GM12892 (cell line): ENCODE data around the gene GRID1.

ENCODE experiments used
- DNase-seq: peaks from one replicate; pipeline ENCODE4 v3.0.0; 2011; ENCODE audit not compliant: insufficient read length
- FAIRE-seq: peaks from 2 replicates; lab custom pipeline; 2011; peaks lifted over from hg19 to GRCh38; lab: Jason Lieb, UNC
- POLR2A ChIP-seq: IDR thresholded peaks from 2 replicates; pipeline ENCODE4 v1.6.1; 2011; ENCODE audit warnings: low read depth, low read length, control low read depth
- POLR2AphosphoS5 ChIP-seq: IDR thresholded peaks from 2 replicates; pipeline ENCODE4 v1.6.1; 2011; ENCODE audit warnings: low read depth, low read length, control low read depth
- TAF1 ChIP-seq: IDR thresholded peaks from 2 replicates; pipeline ENCODE4 v1.6.1; 2011; ENCODE audit warnings: low read depth, mild to moderate bottlenecking, control low read depth, low read length, borderline replicate concordance

The GRID1 gene

DNA sequence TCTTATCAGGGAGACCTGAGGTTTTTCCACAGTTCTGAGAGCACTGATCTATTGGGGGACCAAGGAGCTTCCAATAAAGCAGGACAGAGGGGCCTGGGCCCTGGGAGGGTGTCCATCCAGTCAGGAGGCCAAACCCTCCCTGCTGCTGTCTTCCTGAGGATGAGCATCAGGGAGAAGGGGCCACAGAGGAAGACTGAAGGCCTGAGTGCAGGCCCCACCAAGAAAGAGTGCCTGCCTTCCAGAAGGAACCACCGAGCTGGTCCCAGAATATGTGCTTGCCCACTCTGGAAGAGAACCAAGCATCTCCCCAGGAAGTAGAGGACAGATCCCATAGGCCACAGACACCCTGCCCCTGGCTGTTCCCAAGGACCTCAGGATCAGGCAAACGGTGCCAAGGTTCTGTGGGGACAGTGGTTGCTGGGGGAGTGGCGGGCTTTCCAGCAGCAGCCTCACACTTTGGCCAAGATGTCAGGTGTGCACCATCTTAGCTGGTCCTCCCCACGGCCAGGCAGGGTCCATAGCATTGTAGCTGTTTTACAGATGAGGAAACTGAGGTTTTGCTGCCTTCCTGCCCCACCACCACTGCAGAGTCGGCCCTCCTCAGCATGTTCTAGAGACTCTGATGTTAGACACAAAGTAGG lies 199.4 kb downstream of the GRID1 start:
- no peak for TF ChIP-seq POLR2A
- TF ChIP-seq POLR2AphosphoS5: no peak
- DNase-seq: no peak
- FAIRE-seq: no peak

DNA sequence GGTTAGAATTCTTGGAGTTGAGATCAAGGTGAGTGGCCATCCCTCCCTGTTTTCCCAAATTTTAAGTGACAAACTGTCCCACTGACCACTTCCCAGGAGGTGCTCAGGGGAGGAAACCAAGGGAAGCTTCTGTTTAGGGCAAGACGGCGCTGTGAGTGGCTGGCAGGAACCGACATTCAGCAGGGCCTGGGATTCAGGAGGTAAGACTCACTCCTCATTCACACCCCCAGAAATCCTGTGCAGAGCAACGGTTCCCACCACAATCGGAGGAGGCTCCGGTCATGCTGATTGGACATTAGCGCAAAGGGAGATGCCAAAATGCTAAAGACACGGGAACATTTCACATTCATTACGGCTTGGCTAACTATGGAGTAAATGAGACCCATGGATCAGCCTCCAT lies 200.9 kb downstream of the GRID1 start:
- DNase-seq: no peak
- TF ChIP-seq POLR2AphosphoS5 (no peak), TAF1 (no peak), POLR2A (no peak)
- FAIRE-seq: no peak

DNA sequence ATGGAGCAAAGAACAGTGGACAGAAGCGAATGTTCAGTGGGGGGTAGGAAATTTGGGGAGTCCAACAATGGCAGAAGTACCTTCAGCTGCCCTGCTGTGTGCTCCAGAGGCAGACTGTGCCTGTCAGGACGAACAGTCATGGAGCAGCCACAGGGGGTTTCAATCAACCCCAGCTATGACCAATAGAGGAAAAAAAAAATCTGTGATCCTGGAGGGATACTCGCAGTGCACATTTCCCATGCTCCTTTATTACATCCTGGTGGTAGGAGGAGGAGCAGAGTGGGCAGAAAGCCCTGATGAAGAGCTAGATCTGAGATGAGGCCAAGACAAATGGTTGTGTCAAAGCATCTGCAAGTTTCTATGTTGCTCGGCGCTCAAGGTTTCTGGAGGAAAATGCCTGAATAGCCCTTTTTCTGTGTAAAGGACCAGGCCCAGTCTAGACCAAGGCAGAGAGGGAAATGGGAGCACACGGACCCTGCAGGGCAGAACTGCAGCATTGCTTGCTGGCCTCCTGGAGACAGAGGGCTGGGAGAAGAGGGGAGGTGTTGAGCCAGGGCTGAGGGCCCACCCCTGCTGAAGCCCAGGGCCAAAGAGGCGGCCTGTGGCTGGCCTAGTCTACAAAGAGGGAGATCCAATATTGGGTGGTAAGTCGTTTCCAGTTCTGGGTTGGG lies 201.5 kb downstream of the GRID1 start:
- DNase-seq (no peak), FAIRE-seq (no peak)
- TF ChIP-seq POLR2AphosphoS5: no peak
- no peak for TF ChIP-seq POLR2A
- no peak for TF ChIP-seq TAF1

GRCh38 chr10:86164174-86164774 lies 202.3 kb downstream of the GRID1 start:
- TF ChIP-seq POLR2AphosphoS5: no peak
- no peak for TF ChIP-seq POLR2A
- TF ChIP-seq TAF1: no peak
- FAIRE-seq (no peak), DNase-seq (no peak)

- TF ChIP-seq POLR2A (no peak), POLR2AphosphoS5 (no peak), TAF1 (no peak)
- FAIRE-seq (no peak), DNase-seq (no peak)
Observed at GRCh38 chr10:86163522-86164173, 202.9 kb downstream of the GRID1 start.

GRCh38 chr10:86162696-86163400 lies 203.7 kb downstream of the GRID1 start:
- no peak for TF ChIP-seq TAF1
- TF ChIP-seq POLR2A: no peak
- TF ChIP-seq POLR2AphosphoS5: no peak
- DNase-seq: no peak
- no peak for FAIRE-seq

GRCh38 chr10:86162036-86162435 lies 204.6 kb downstream of the GRID1 start:
- no peak for FAIRE-seq
- DNase-seq: no peak
- TF ChIP-seq TAF1 (no peak), POLR2A (no peak), POLR2AphosphoS5 (no peak)

DNA sequence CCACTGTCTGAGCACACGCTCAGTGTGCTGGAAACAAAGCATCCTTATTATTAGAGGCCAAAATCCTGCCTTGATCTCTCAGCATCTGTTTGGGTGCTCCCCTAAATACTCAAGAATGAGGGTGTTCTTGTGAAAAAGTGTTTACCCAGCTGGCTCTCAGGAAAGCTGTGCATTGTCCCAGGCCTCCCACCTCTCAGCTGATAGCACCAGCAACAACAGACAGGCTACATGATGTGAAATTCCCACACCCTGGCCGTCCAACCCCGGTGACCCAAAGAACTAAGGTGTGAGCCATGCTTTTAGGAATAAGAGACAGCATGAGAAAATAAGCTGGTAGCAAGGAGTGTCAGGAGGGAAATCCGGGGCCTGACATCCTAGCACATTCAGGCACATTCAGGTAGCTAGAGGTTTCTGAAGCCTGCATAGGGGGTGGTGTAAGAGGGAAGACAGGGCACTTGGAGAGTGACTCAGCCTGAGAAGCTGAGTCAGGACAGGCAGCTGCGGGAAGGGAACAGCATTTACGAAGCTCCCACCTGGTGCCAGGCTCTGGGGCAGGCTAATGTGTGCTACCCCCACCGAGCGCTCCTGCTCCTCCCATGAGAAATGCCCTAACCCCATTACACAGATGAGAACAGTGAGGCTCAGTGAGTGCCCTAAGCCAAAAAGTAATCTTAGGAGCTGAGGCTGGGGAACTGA lies 205.6 kb downstream of the GRID1 start:
- no peak for DNase-seq
- FAIRE-seq: no peak
- TF ChIP-seq POLR2A (no peak), POLR2AphosphoS5 (no peak), TAF1 (no peak)

DNA sequence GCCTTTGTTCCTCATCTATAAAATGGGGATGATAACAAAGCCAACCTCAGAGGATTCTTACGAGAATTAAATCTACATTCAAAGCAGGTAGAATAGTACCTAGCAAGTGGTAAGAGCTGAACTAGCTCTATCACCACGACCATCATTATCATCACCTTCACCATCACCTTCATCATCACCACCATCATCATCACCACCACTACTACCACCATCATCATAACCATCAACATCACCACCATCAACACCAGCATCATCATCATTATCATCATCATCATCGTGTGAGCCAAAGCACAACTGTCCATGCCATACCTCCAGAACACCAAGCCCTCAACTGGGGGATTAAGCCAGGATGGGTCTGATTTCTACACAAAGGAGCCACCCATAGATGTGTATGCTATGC lies 206.8 kb downstream of the GRID1 start:
- FAIRE-seq (no peak), DNase-seq (no peak)
- TF ChIP-seq POLR2A (no peak), TAF1 (no peak), POLR2AphosphoS5 (no peak)

- DNase-seq: no peak
- TF ChIP-seq POLR2A: no peak
- no peak for TF ChIP-seq POLR2AphosphoS5
- no peak for TF ChIP-seq TAF1
- no peak for FAIRE-seq
Observed at GRCh38 chr10:86155054-86155921, 211.3 kb downstream of the GRID1 start.

DNA sequence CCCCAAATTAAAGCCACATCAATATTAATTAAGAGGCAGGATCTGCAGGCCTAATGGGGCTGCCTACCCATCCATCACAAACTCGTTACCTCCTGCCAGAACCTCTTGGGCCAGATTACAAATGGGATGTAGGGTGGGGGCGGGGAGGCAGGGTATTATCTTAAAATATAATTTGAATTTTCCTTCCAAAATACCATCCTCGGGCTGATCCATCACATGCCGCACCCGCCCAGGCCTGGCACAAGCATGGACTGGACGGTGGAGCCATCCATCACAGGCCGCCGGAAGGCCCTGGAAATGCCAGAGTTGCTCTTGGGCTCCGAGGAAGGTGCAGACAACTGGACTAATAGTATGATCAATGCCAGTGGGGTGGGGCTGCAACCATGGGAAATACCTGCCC lies 212.8 kb downstream of the GRID1 start:
- FAIRE-seq: no peak
- DNase-seq: no peak
- TF ChIP-seq POLR2AphosphoS5 (no peak), TAF1 (no peak), POLR2A (no peak)
